ENCODE measurements around the gene PXK. TPM values are rescaled to one million over a fixed set of nuclear protein-coding genes. Genes with fewer than 3 reads are reported as not detected.

PXK gene
- total RNA-seq, 2 experiments from 2014 or later, result 22.2 to 24.0 TPM

GRCh38 chr3:58463181-58463941 is 130.7 kb downstream of the PXK start:
- peaks cover 7% of the 10 kb centered on the region for H3K27me3 Mint-ChIP-seq
- H3K9me3 Mint-ChIP-seq, result no peaks in the 10 kb centered on the region
- peak overlapping the region; percentile 15 for H3K4me3 Mint-ChIP-seq
- H3K4me1 Mint-ChIP-seq, result peaks cover 8% of the 10 kb centered on the region
- H3K36me3 Mint-ChIP-seq, result no peaks in the 10 kb centered on the region
- H3K27ac Mint-ChIP-seq, result no peak overlapping the region
- peak; percentile 76 for DNase-seq

- H3K9me3 Mint-ChIP-seq, result no peaks in the 10 kb centered on the region
- no peak overlapping the region for H3K27ac Mint-ChIP-seq
- DNase-seq, result no peak
- no peak overlapping the region for H3K4me3 Mint-ChIP-seq
- H3K27me3 Mint-ChIP-seq, result peaks cover 7% of the 10 kb centered on the region
- H3K4me1 Mint-ChIP-seq, result peaks cover 8% of the 10 kb centered on the region
- H3K36me3 Mint-ChIP-seq, result no peaks in the 10 kb centered on the region
Observed at GRCh38 chr3:58463942-58464271, 131.2 kb downstream of the PXK start.

- Mint-ChIP-seq H3K4me3 (no peak overlapping the region), H3K9me3 (no peaks in the 10 kb centered on the region), H3K4me1 (peaks cover 8% of the 10 kb centered on the region), H3K27me3 (peaks cover 7% of the 10 kb centered on the region), H3K27ac (no peak overlapping the region), H3K36me3 (no peaks in the 10 kb centered on the region)
- DNase-seq, result peak; percentile 10
Observed at GRCh38 chr3:58464866-58465265, 132.2 kb downstream of the PXK start.

- Mint-ChIP-seq H3K4me1 (peaks cover 25% of the 10 kb centered on the region), H3K36me3 (no peaks in the 10 kb centered on the region), H3K9me3 (no peaks in the 10 kb centered on the region), H3K27ac (no peak overlapping the region), H3K4me3 (no peak overlapping the region), H3K27me3 (peaks cover 7% of the 10 kb centered on the region)
- no peak for DNase-seq
Observed at GRCh38 chr3:58466899-58467563, 134.3 kb downstream of the PXK start.

- Mint-ChIP-seq H3K4me3 (no peak overlapping the region), H3K27ac (no peak overlapping the region), H3K4me1 (peaks cover 20% of the 10 kb centered on the region), H3K27me3 (peaks cover 4% of the 10 kb centered on the region), H3K9me3 (no peaks in the 10 kb centered on the region), H3K36me3 (no peaks in the 10 kb centered on the region)
- no peak for DNase-seq
Observed at GRCh38 chr3:58469096-58469495, 136.4 kb downstream of the PXK start.

- Mint-ChIP-seq H3K9me3 (no peaks in the 10 kb centered on the region), H3K36me3 (no peaks in the 10 kb centered on the region), H3K27ac (peak overlapping the region; percentile 60), H3K4me3 (no peak overlapping the region), H3K27me3 (peaks cover 4% of the 10 kb centered on the region), H3K4me1 (peaks cover 27% of the 10 kb centered on the region)
- no peak for DNase-seq
Observed at GRCh38 chr3:58470363-58471024, 137.8 kb downstream of the PXK start.

- H3K9me3 Mint-ChIP-seq, result no peaks in the 10 kb centered on the region
- H3K27me3 Mint-ChIP-seq, result peaks cover 4% of the 10 kb centered on the region
- DNase-seq, result peak; percentile 61
- H3K4me1 Mint-ChIP-seq, result peaks cover 27% of the 10 kb centered on the region
- H3K36me3 Mint-ChIP-seq, result no peaks in the 10 kb centered on the region
- no peak overlapping the region for H3K4me3 Mint-ChIP-seq
- peak overlapping the region; percentile 60 for H3K27ac Mint-ChIP-seq
Observed at GRCh38 chr3:58471025-58471887, 138.6 kb downstream of the PXK start.

GRCh38 chr3:58473275-58473674 is 140.6 kb downstream of the PXK start:
- no peaks in the 10 kb centered on the region for H3K27me3 Mint-ChIP-seq
- no peak overlapping the region for H3K27ac Mint-ChIP-seq
- no peaks in the 10 kb centered on the region for H3K36me3 Mint-ChIP-seq
- no peak overlapping the region for H3K4me3 Mint-ChIP-seq
- H3K9me3 Mint-ChIP-seq, result no peaks in the 10 kb centered on the region
- DNase-seq, result no peak
- peaks cover 27% of the 10 kb centered on the region for H3K4me1 Mint-ChIP-seq

- Mint-ChIP-seq H3K27me3 (no peaks in the 10 kb centered on the region), H3K4me3 (no peak overlapping the region), H3K36me3 (no peaks in the 10 kb centered on the region), H3K4me1 (peaks cover 27% of the 10 kb centered on the region), H3K9me3 (peaks cover 1% of the 10 kb centered on the region), H3K27ac (no peak overlapping the region)
- no peak for DNase-seq
Observed at GRCh38 chr3:58474348-58474911, 141.7 kb downstream of the PXK start.

- DNase-seq, result no peak
- Mint-ChIP-seq H3K27ac (no peak overlapping the region), H3K36me3 (no peaks in the 10 kb centered on the region), H3K27me3 (no peaks in the 10 kb centered on the region), H3K4me3 (no peak overlapping the region), H3K4me1 (peaks cover 27% of the 10 kb centered on the region), H3K9me3 (peaks cover 2% of the 10 kb centered on the region)
Observed at GRCh38 chr3:58474967-58475578, 142.4 kb downstream of the PXK start.

Other genes with a start within 250 kb of the PXK start
- gene DNASE1L3, start 121.9 kb upstream of the PXK start, total RNA-seq, result not detected
- 1 to 10 TPM; 6.0 to 6.4 TPM for gene ABHD6, start 95.1 kb upstream of the PXK start, total RNA-seq
- gene RPP14, start 26.6 kb upstream of the PXK start, total RNA-seq, result 10 to 100 TPM; 24.8 to 30.9 TPM
- 10 to 100 TPM; 10.1 to 13.0 TPM for gene HTD2, start 26.4 kb upstream of the PXK start, total RNA-seq
- gene PDHB, start 100.9 kb downstream of the PXK start, total RNA-seq, result 10 to 100 TPM; 64.6 to 65.3 TPM
- 1 to 10 TPM; 4.8 to 5.3 TPM for gene KCTD6, start 159.2 kb downstream of the PXK start, total RNA-seq
- not detected for gene ACOX2, start 204.3 kb downstream of the PXK start, total RNA-seq
- not detected for gene FAM107A, start 244.5 kb downstream of the PXK start, total RNA-seq

Data from activated naive CD8-positive, alpha-beta T cell treated with anti-CD3 and anti-CD28 coated beads for 36 hours (primary cell).